Sciatic nerve (tissue), 2 donors: Measurements from ENCODE around the gene OR2T5. TPM values are rescaled to one million over a fixed set of nuclear protein-coding genes. Genes with fewer than 3 reads are reported as not detected.
"Not testable (repeated sequence)": the region's sequence is repeated elsewhere in the genome, so short reads cannot be mapped to it uniquely, and the experiment has no call there.

Experiments
- ATAC-seq: fragments of 200-7000 bp; cut with Tn5 transposase; one replicate; pipeline ENCODE4 v1.9.1; 2020; ENCODE audit warnings: mild to moderate bottlenecking, moderate library complexity
- DNase-seq: peaks from one replicate; pipeline ENCODE4 v3.0.0-alpha.2; 2020; ENCODE audit warnings: low spot score
- intact Hi-C: fragments of 100-400 bp; cut with DNase I; formaldehyde crosslinking; loops from one replicate; pipeline ENCODE4 v1.14.2; 2022
- total RNA-seq: library from RNA; stranded (reverse); fragmentation: NEBNext Ultra II Directional; extraction: Animal tissue kit (Norgen Biotek cat#: 25700); gene quantifications from one replicate; pipeline ENCODE4 v1.2.1, GENCODE V29; 2021
- donor health status: DM: no; HTN: no; CAD: no.
- donor health status: DM: no; HTN: no; CAD: no.

Gene OR2T5
- total RNA-seq, 1 donor from 2014 or later, result not detected

GRCh38 chr1:248481686-248482579, 6.5 kb upstream of the OR2T5 start:
- ATAC-seq, intact Hi-C loops, DNase-seq: not testable (repeated sequence)

- ATAC-seq, DNase-seq, intact Hi-C loops: not testable (repeated sequence)
Observed at GRCh38 chr1:248496661-248497060, 8.3 kb downstream of the OR2T5 start.

GRCh38 chr1:248500305-248501035, 12.1 kb downstream of the OR2T5 start:
- DNase-seq, ATAC-seq, intact Hi-C loops: not testable (repeated sequence)

- DNase-seq, intact Hi-C loops, ATAC-seq: not testable (repeated sequence)
Observed at GRCh38 chr1:248507773-248508172, 19.4 kb downstream of the OR2T5 start, which contains the start of gene OR2G6. Gene OR2G6 (plus strand): TSS chr1:248508073. CDS start chr1:248521647, 13,574 bp downstream.

GRCh38 chr1:248510217-248510616, 21.8 kb downstream of the OR2T5 start:
- intact Hi-C loops, ATAC-seq, DNase-seq: not testable (repeated sequence)

GRCh38 chr1:248521856-248522255, 33.5 kb downstream of the OR2T5 start:
- intact Hi-C loops, result no loop called here
- DNase-seq, result no peak
- ATAC-seq, result no peak

- intact Hi-C loops, ATAC-seq, DNase-seq: not testable (repeated sequence)
Observed at GRCh38 chr1:248537449-248537848, 49.1 kb downstream of the OR2T5 start.

Other genes with a start within 250 kb of the OR2T5 start
- not detected for gene OR2T33, start 210.6 kb upstream of the OR2T5 start, total RNA-seq
- gene OR2T12, start 185.2 kb upstream of the OR2T5 start, total RNA-seq, result not detected
- not detected for gene OR2M7, start 164.0 kb upstream of the OR2T5 start, total RNA-seq
- gene OR14C36, start 139.8 kb upstream of the OR2T5 start, total RNA-seq, result not detected
- gene OR2T4, start 126.9 kb upstream of the OR2T5 start, total RNA-seq, result not detected
- not detected for gene OR2T6, start 112.8 kb upstream of the OR2T5 start, total RNA-seq
- gene OR2T1, start 85.5 kb upstream of the OR2T5 start, total RNA-seq, result not detected
- gene OR2T2, start 43.0 kb upstream of the OR2T5 start, total RNA-seq, result not detected
- not detected for gene OR2T3, start 15.2 kb upstream of the OR2T5 start, total RNA-seq
- not detected for gene OR2G6, start 19.5 kb downstream of the OR2T5 start, total RNA-seq
- gene OR2T29, start 74.2 kb downstream of the OR2T5 start, total RNA-seq, result not detected
- not detected for gene OR2T34, start 86.2 kb downstream of the OR2T5 start, total RNA-seq
- gene OR2T10, start 109.1 kb downstream of the OR2T5 start, total RNA-seq, result not detected
- gene OR2T11, start 146.5 kb downstream of the OR2T5 start, total RNA-seq, result not detected
- not detected for gene OR2T35, start 156.7 kb downstream of the OR2T5 start, total RNA-seq
- not detected for gene OR2T27, start 166.9 kb downstream of the OR2T5 start, total RNA-seq
- not detected for gene OR14I1, start 214.2 kb downstream of the OR2T5 start, total RNA-seq